HEK293 (cell line): ENCODE data around the gene USP3.

ENCODE experiments used
- CTCF ChIA-PET: fragments of 350-600 bp; formaldehyde crosslinking; extraction: SDS; loops from one replicate; lab custom pipeline; 2021; ENCODE audit warnings: antibody characterized with exemption; lab: Yijun Ruan, JAX
- POLR2A ChIA-PET: fragments of 300-600 bp; formaldehyde crosslinking; extraction: SDS; loops from one replicate; lab custom pipeline; 2020; ENCODE audit warnings: antibody characterized with exemption, inconsistent platforms; lab: Yijun Ruan, JAX
- H3K27ac ChIP-seq: fragments of 200-500 bp; sonication (Bioruptor generic); 2 replicates; pipeline ENCODE4 v1.5.1; 2014; ENCODE audit warnings: low read depth, low read length, control low read depth, inconsistent platforms; ENCODE audit errors: extremely low read depth
- H3K36me3 ChIP-seq, 2 experiments: fragments of 200-500 bp in 1 of 2; sonication (Bioruptor generic) in 1 of 2; 1 replicate in 1 of 2; 2 replicates in 1 of 2; pipeline ENCODE4 v1.5.1; 2014 to 2017; ENCODE audit warnings: inconsistent platforms in 2 of 2, low read length in 2 of 2; ENCODE audit not compliant: control insufficient read depth in 2 of 2, insufficient read depth in 1 of 2
- H3K4me1 ChIP-seq: fragments of 200-500 bp; sonication (Bioruptor generic); 2 replicates; pipeline ENCODE4 v1.5.1; 2014; ENCODE audit warnings: mild to moderate bottlenecking, low read length, inconsistent platforms; ENCODE audit not compliant: control insufficient read depth, insufficient read depth
- H3K4me3 ChIP-seq: 2 replicates; pipeline ENCODE4 v1.5.1; 2011; ENCODE audit warnings: low read depth, mild to moderate bottlenecking, control low read depth, low read length, moderate library complexity
- H3K9me3 ChIP-seq: fragments of 200-500 bp; sonication (Bioruptor generic); 2 replicates; pipeline ENCODE4 v1.5.1; 2014; ENCODE audit warnings: low read depth, low read length, inconsistent platforms; ENCODE audit not compliant: control insufficient read depth, insufficient read depth
- ELK4 ChIP-seq: IDR thresholded peaks from 2 replicates; pipeline ENCODE4 v1.6.1; 2011; ENCODE audit warnings: mild to moderate bottlenecking, low read depth, low read length, borderline replicate concordance
- GLI4 ChIP-seq: fragments of 450-650 bp; formaldehyde crosslinking; IDR thresholded peaks from 2 replicates; pipeline ENCODE4 v1.5.1; 2016; ENCODE audit warnings: missing biosample characterization, missing genetic modification characterization
- OSR2 ChIP-seq: fragments of 450-650 bp; formaldehyde crosslinking; IDR thresholded peaks from 2 replicates; pipeline ENCODE4 v1.5.1; 2016; ENCODE audit warnings: missing biosample characterization, missing genetic modification characterization
- PBX3 ChIP-seq: sonication (generic); formaldehyde crosslinking; IDR thresholded peaks from 2 replicates; pipeline ENCODE4 v1.8.1; 2022; ENCODE audit warnings: mild to moderate bottlenecking, moderate library complexity, missing genetic modification reagents
- REST ChIP-seq: fragments of 450-650 bp; formaldehyde crosslinking; IDR thresholded peaks from 2 replicates; pipeline ENCODE4 v1.5.1; 2016; ENCODE audit warnings: missing biosample characterization, missing genetic modification characterization
- WT1 ChIP-seq: fragments of 450-650 bp; formaldehyde crosslinking; IDR thresholded peaks from 2 replicates; pipeline ENCODE4 v1.5.1; 2016; ENCODE audit warnings: missing biosample characterization, missing genetic modification characterization
- ZNF157 ChIP-seq: fragments of 450-650 bp; formaldehyde crosslinking; IDR thresholded peaks from 2 replicates; pipeline ENCODE4 v1.5.1; 2016; ENCODE audit warnings: missing biosample characterization, missing genetic modification characterization
- ZNF341 ChIP-seq: fragments of 450-650 bp; formaldehyde crosslinking; IDR thresholded peaks from 2 replicates; pipeline ENCODE4; 2016; ENCODE audit warnings: low read depth, missing biosample characterization, missing genetic modification characterization
- ZNF391 ChIP-seq: fragments of 450-650 bp; formaldehyde crosslinking; IDR thresholded peaks from 2 replicates; pipeline ENCODE4 v1.5.1; 2016; ENCODE audit warnings: low read depth, missing biosample characterization, missing genetic modification characterization, borderline replicate concordance
- ZNF433 ChIP-seq: fragments of 450-650 bp; formaldehyde crosslinking; IDR thresholded peaks from 2 replicates; pipeline ENCODE4 v1.5.1; 2016; ENCODE audit warnings: missing biosample characterization, missing genetic modification characterization, low read depth
- ZNF530 ChIP-seq: fragments of 450-650 bp; formaldehyde crosslinking; IDR thresholded peaks from 2 replicates; pipeline ENCODE4 v1.5.1; 2016; ENCODE audit warnings: low read depth, missing biosample characterization, missing genetic modification characterization
- ZNF558 ChIP-seq: fragments of 450-650 bp; formaldehyde crosslinking; IDR thresholded peaks from 2 replicates; pipeline ENCODE4 v1.5.1; 2016; ENCODE audit warnings: missing biosample characterization, missing genetic modification characterization
- ZNF571 ChIP-seq: fragments of 450-650 bp; formaldehyde crosslinking; IDR thresholded peaks from 2 replicates; pipeline ENCODE4 v1.5.0; 2017; ENCODE audit warnings: missing biosample characterization, missing genetic modification characterization
- ZNF596 ChIP-seq: fragments of 450-650 bp; IDR thresholded peaks from 2 replicates; pipeline ENCODE4 v1.5.0; 2018; ENCODE audit warnings: missing biosample characterization, mild to moderate bottlenecking, missing genetic modification characterization, moderate library complexity
- ZNF660 ChIP-seq: fragments of 450-650 bp; IDR thresholded peaks from 2 replicates; pipeline ENCODE4 v1.5.1; 2018; ENCODE audit warnings: missing biosample characterization, mild to moderate bottlenecking, missing genetic modification characterization
- ZNF677 ChIP-seq: fragments of 450-650 bp; IDR thresholded peaks from 2 replicates; pipeline ENCODE4 v1.5.0; 2018; ENCODE audit warnings: missing biosample characterization, mild to moderate bottlenecking, missing genetic modification characterization, moderate library complexity
- ZNF768 ChIP-seq: fragments of 450-650 bp; formaldehyde crosslinking; IDR thresholded peaks from 2 replicates; pipeline ENCODE4 v1.5.1; 2018; ENCODE audit warnings: missing biosample characterization, mild to moderate bottlenecking, missing genetic modification characterization
- ZNF791 ChIP-seq: fragments of 450-650 bp; formaldehyde crosslinking; IDR thresholded peaks from 2 replicates; pipeline ENCODE4 v1.5.1; 2016; ENCODE audit warnings: missing biosample characterization, missing genetic modification characterization
- ZNF830 ChIP-seq: fragments of 450-650 bp; IDR thresholded peaks from 2 replicates; pipeline ENCODE4 v1.5.0; 2018; ENCODE audit warnings: missing biosample characterization, missing genetic modification characterization, low read depth, mild to moderate bottlenecking, moderate library complexity
- ZSCAN30 ChIP-seq: fragments of 450-650 bp; IDR thresholded peaks from 2 replicates; pipeline ENCODE4 v1.5.1; 2018; ENCODE audit warnings: missing biosample characterization, mild to moderate bottlenecking, missing genetic modification characterization, moderate library complexity
- TF ChIP-seq, protein P1 (sequence below): fragments of 450-650 bp; formaldehyde crosslinking; IDR thresholded peaks from 2 replicates; pipeline ENCODE4 v1.5.1; 2016; ENCODE audit warnings: missing biosample characterization, missing genetic modification characterization
- TF ChIP-seq, protein P2 (sequence below): fragments of 450-650 bp; formaldehyde crosslinking; conservative IDR thresholded peaks from 2 replicates; pipeline ENCODE4 v1.5.1; 2016; ENCODE audit warnings: low read depth, missing biosample characterization, missing genetic modification characterization

USP3 gene

DNA sequence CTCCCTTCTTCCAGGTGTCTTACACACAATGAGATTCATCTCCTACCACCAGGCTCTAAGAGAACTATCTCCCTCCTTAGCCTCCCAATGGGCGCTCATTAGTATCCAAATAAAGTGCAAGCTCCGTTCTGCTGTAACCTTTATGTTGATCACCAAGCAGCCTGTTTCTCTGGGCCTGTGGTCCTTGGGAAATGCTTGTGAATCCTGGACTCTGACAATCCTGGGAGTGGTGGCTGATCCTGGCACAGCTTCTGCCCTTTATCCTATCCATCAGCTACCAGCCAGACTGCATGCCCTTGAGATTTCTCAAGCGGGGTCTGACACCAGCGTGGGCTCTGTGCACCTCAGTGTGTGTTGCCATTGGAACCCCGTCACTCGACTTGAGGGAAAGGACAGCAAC, 26.1 kb upstream of the USP3 start:
- POLR2A ChIA-PET = no interaction called here
- no peak overlapping the region for H3K27ac ChIP-seq
- TF ChIP-seq ZNF341 = peak; percentile 83
- TF ChIP-seq WT1 = no peak
- TF ChIP-seq ZNF558 (tag by site-specific recombination) = no peak
- TF ChIP-seq, all 188 proteins: peak for 1
- H3K9me3 ChIP-seq = no peaks in the 10 kb centered on the region
- no peaks in the 10 kb centered on the region for H3K36me3 ChIP-seq
- CTCF ChIA-PET = interaction anchor here (1.4 kb wide), 1 partner anchor 9 kb away, joined by 5 read pairs; no protein-coding TSS in a partner anchor
- peaks cover 26% of the 10 kb centered on the region for H3K4me1 ChIP-seq
- no peak overlapping the region for H3K4me3 ChIP-seq

GRCh38 chr15:63480441-63480821, 24.0 kb upstream of the USP3 start:
- Histone ChIP-seq H3K36me3 (no peaks in the 10 kb centered on the region), H3K4me3 (no peak overlapping the region), H3K9me3 (no peaks in the 10 kb centered on the region), H3K4me1 (peaks cover 18% of the 10 kb centered on the region), H3K27ac (peak overlapping the region; percentile 56; the same call in 1 of the 2 replicates)
- no peak for TF ChIP-seq GLI4 (tag by site-specific recombination)
- TF ChIP-seq, protein P1, sequence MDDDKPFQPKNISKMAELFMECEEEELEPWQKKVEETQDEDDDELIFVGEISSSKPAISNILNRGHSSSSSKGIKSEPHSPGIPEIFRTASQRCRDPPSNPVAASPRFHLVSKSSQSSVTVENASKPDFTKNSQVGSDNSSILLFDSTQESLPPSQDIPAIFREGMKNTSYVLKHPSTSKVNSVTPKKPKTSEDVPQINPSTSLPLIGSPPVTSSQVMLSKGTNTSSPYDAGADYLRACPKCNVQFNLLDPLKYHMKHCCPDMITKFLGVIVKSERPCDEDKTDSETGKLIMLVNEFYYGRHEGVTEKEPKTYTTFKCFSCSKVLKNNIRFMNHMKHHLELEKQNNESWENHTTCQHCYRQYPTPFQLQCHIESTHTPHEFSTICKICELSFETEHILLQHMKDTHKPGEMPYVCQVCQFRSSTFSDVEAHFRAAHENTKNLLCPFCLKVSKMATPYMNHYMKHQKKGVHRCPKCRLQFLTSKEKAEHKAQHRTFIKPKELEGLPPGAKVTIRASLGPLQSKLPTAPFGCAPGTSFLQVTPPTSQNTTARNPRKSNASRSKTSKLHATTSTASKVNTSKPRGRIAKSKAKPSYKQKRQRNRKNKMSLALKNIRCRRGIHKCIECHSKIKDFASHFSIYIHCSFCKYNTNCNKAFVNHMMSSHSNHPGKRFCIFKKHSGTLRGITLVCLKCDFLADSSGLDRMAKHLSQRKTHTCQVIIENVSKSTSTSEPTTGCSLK (tag by site-specific recombination) = no peak
- no peak for TF ChIP-seq OSR2 (tag by site-specific recombination)
- TF ChIP-seq ZNF791 (tag by site-specific recombination) = no peak
- TF ChIP-seq, protein P2, sequence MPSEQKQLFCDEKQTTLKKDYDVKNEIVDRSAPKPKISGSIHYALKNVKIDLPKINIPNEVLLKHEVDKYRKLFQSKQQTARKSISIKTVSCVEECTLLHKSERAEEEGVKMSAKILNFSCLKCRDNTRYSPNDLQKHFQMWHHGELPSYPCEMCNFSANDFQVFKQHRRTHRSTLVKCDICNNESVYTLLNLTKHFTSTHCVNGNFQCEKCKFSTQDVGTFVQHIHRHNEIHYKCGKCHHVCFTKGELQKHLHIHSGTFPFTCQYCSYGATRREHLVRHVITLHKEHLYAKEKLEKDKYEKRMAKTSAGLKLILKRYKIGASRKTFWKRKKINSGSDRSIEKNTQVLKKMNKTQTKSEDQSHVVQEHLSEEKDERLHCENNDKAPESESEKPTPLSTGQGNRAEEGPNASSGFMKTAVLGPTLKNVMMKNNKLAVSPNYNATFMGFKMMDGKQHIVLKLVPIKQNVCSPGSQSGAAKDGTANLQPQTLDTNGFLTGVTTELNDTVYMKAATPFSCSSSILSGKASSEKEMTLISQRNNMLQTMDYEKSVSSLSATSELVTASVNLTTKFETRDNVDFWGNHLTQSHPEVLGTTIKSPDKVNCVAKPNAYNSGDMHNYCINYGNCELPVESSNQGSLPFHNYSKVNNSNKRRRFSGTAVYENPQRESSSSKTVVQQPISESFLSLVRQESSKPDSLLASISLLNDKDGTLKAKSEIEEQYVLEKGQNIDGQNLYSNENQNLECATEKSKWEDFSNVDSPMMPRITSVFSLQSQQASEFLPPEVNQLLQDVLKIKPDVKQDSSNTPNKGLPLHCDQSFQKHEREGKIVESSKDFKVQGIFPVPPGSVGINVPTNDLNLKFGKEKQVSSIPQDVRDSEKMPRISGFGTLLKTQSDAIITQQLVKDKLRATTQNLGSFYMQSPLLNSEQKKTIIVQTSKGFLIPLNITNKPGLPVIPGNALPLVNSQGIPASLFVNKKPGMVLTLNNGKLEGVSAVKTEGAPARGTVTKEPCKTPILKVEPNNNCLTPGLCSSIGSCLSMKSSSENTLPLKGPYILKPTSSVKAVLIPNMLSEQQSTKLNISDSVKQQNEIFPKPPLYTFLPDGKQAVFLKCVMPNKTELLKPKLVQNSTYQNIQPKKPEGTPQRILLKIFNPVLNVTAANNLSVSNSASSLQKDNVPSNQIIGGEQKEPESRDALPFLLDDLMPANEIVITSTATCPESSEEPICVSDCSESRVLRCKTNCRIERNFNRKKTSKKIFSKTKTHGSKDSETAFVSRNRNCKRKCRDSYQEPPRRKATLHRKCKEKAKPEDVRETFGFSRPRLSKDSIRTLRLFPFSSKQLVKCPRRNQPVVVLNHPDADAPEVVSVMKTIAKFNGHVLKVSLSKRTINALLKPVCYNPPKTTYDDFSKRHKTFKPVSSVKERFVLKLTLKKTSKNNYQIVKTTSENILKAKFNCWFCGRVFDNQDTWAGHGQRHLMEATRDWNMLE (tag by site-specific recombination) = no peak
- TF ChIP-seq ZNF596 (tag by site-specific recombination) = no peak
- no peak for TF ChIP-seq ZNF530 (tag by site-specific recombination)
- TF ChIP-seq ZNF571 (tag by site-specific recombination) = no peak
- TF ChIP-seq ZNF433 (tag by site-specific recombination) = no peak
- no peak for TF ChIP-seq ZNF768 (tag by site-specific recombination)
- TF ChIP-seq PBX3 = no peak
- TF ChIP-seq ZNF677 (tag by site-specific recombination) = no peak
- TF ChIP-seq ZNF157 (tag by site-specific recombination) = no peak
- TF ChIP-seq ZNF830 = no peak
- no peak for TF ChIP-seq ELK4
- no peak for TF ChIP-seq ZNF660
- no peak for TF ChIP-seq ZNF391 (tag by site-specific recombination)
- TF ChIP-seq ZSCAN30 (tag by site-specific recombination) = no peak
- TF ChIP-seq REST (tag by site-specific recombination) = no peak
- CTCF ChIA-PET = no interaction called here
- POLR2A ChIA-PET = no interaction called here
